ENCODE measurements around the gene RAB4A.
A peak's percentile ranks its signal among the peaks of the same experiment; 100 is the strongest.

Gene RAB4A

DNA sequence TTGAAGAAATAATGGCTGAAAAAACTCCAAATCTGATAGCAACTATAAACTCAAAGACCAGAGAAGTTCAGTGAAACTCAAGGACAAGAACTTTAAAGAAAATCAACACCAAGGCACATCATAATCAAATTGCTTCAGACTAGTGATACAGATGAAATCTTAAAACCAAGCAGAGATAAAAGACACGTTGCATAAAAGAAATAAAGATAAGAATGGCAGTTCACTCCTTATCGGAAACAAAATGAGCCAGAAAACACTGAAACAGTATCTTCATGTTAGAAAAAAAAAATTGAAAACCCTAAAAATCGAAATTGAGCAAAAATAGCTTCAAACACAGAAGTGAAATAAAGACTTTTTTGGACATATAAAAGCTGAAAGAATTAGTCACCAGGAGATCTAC is 4.6 kb upstream of the RAB4A start:
- peaks cover 3% of the 10 kb centered on the region for H3K9me3 ChIP-seq (ENCODE audit: control insufficient read depth, low read length)
- no peak overlapping the region for H3K4me3 ChIP-seq (ENCODE audit: low read depth, low read length)
- H3K79me2 ChIP-seq, result no peaks in the 10 kb centered on the region
- TF ChIP-seq, protein P1, sequence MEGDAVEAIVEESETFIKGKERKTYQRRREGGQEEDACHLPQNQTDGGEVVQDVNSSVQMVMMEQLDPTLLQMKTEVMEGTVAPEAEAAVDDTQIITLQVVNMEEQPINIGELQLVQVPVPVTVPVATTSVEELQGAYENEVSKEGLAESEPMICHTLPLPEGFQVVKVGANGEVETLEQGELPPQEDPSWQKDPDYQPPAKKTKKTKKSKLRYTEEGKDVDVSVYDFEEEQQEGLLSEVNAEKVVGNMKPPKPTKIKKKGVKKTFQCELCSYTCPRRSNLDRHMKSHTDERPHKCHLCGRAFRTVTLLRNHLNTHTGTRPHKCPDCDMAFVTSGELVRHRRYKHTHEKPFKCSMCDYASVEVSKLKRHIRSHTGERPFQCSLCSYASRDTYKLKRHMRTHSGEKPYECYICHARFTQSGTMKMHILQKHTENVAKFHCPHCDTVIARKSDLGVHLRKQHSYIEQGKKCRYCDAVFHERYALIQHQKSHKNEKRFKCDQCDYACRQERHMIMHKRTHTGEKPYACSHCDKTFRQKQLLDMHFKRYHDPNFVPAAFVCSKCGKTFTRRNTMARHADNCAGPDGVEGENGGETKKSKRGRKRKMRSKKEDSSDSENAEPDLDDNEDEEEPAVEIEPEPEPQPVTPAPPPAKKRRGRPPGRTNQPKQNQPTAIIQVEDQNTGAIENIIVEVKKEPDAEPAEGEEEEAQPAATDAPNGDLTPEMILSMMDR (IDR thresholded peaks at IDR 0.05), result no peak
- H3K27me3 ChIP-seq (ENCODE audit: control insufficient read depth, insufficient read depth, low read length), result no peaks in the 10 kb centered on the region
- no peaks in the 10 kb centered on the region for H3K36me3 ChIP-seq (ENCODE audit: control insufficient read depth, insufficient read depth, low read length)
- H3K27ac ChIP-seq, result no peak overlapping the region
- H3K4me2 ChIP-seq (ENCODE audit: low read length), result no peak overlapping the region
- no peaks in the 10 kb centered on the region for H3K4me1 ChIP-seq
- H3K9ac ChIP-seq, result no peak overlapping the region
- no peak overlapping the region for H2AFZ ChIP-seq

GRCh38 chr1:229266832-229267500 is 3.9 kb upstream of the RAB4A start:
- Histone ChIP-seq H3K4me1 (no peaks in the 10 kb centered on the region), H3K36me3 (ENCODE audit: control insufficient read depth, insufficient read depth, low read length) (no peaks in the 10 kb centered on the region), H2AFZ (no peak overlapping the region), H3K27me3 (ENCODE audit: control insufficient read depth, insufficient read depth, low read length) (no peaks in the 10 kb centered on the region), H3K4me2 (ENCODE audit: low read length) (no peak overlapping the region), H3K9me3 (ENCODE audit: control insufficient read depth, low read length) (peaks cover 3% of the 10 kb centered on the region), H3K79me2 (no peaks in the 10 kb centered on the region), H3K27ac (no peak overlapping the region), H3K9ac (no peak overlapping the region), H3K4me3 (ENCODE audit: low read depth, low read length) (no peak overlapping the region)
- TF ChIP-seq, protein P1 (IDR thresholded peaks at IDR 0.05), result no peak

- H3K9ac ChIP-seq, result no peak overlapping the region
- H3K36me3 ChIP-seq (ENCODE audit: control insufficient read depth, insufficient read depth, low read length), result no peaks in the 10 kb centered on the region
- H3K79me2 ChIP-seq, result no peaks in the 10 kb centered on the region
- peaks cover 3% of the 10 kb centered on the region for H3K9me3 ChIP-seq (ENCODE audit: control insufficient read depth, low read length)
- H3K27ac ChIP-seq, result no peak overlapping the region
- H3K27me3 ChIP-seq (ENCODE audit: control insufficient read depth, insufficient read depth, low read length), result no peaks in the 10 kb centered on the region
- TF ChIP-seq, protein P1 (IDR thresholded peaks at IDR 0.05), result no peak
- no peak overlapping the region for H2AFZ ChIP-seq
- no peak overlapping the region for H3K4me2 ChIP-seq (ENCODE audit: low read length)
- H3K4me1 ChIP-seq, result peaks cover 2% of the 10 kb centered on the region
- H3K4me3 ChIP-seq (ENCODE audit: low read depth, low read length), result no peak overlapping the region
These were observed 2.4 kb upstream of the RAB4A start for GRCh38 chr1:229268505-229268904.

- Histone ChIP-seq H3K79me2 (peaks cover 8% of the 10 kb centered on the region), H3K36me3 (ENCODE audit: control insufficient read depth, insufficient read depth, low read length) (no peaks in the 10 kb centered on the region), H3K4me2 (ENCODE audit: low read length) (peak overlapping the region; percentile 97), H3K27ac (peak overlapping the region; percentile 19), H3K4me3 (ENCODE audit: low read depth, low read length) (peak overlapping the region; percentile 79), H3K9me3 (ENCODE audit: control insufficient read depth, low read length) (peaks cover 3% of the 10 kb centered on the region), H3K4me1 (peaks cover 2% of the 10 kb centered on the region), H3K27me3 (ENCODE audit: control insufficient read depth, insufficient read depth, low read length) (no peaks in the 10 kb centered on the region), H2AFZ (peak overlapping the region; percentile 31), H3K9ac (no peak overlapping the region)
- TF ChIP-seq, protein P1 (IDR thresholded peaks at IDR 0.05), result no peak
These were observed 693 bp downstream of the RAB4A start for GRCh38 chr1:229271448-229272159.
